ENCODE data around the gene DEPDC5. TPM values are rescaled to one million over a fixed set of nuclear protein-coding genes. Genes with fewer than 3 reads are reported as not detected.

Gene DEPDC5
- total RNA-seq, 1 donor: 15.2 TPM

- Histone ChIP-seq H2AFZ (ENCODE audit: low read length) (no peak overlapping the region), H3K4me3 (ENCODE audit: insufficient read depth, low read length) (no peak overlapping the region), H3K4me1 (ENCODE audit: insufficient read depth, low read length) (peaks cover 20% of the 10 kb centered on the region), H3K9me3 (ENCODE audit: low read depth, low read length) (no peaks in the 10 kb centered on the region), H3K4me2 (ENCODE audit: insufficient read depth, low read length) (no peak overlapping the region), H3K79me2 (ENCODE audit: insufficient read depth, low read length) (peaks cover 26% of the 10 kb centered on the region), H3K27me3 (ENCODE audit: insufficient read depth, low read length) (peaks cover 3% of the 10 kb centered on the region), H4K20me1 (ENCODE audit: insufficient read depth, low read length) (peaks cover 18% of the 10 kb centered on the region), H3K36me3 (ENCODE audit: insufficient read depth, low read length) (no peaks in the 10 kb centered on the region), H3K27ac (ENCODE audit: low read depth, low read length) (no peak overlapping the region)
- DNase-seq (ENCODE audit: insufficient read length, low spot score, missing footprints): no peak
- no peak for TF ChIP-seq CTCF (IDR thresholded peaks at IDR 0.05; ENCODE audit: extremely low read depth, low read depth, low read length)
Observed at GRCh38 chr22:31942091-31942490, 188.3 kb downstream of the DEPDC5 start.

- H3K4me3 ChIP-seq (ENCODE audit: insufficient read depth, low read length): peak overlapping the region; percentile 85
- H3K27ac ChIP-seq (ENCODE audit: low read depth, low read length): peak overlapping the region; percentile 69
- H3K27me3 ChIP-seq (ENCODE audit: insufficient read depth, low read length): peaks cover 2% of the 10 kb centered on the region
- H3K4me1 ChIP-seq (ENCODE audit: insufficient read depth, low read length): peaks cover 26% of the 10 kb centered on the region
- peak overlapping the region; percentile 90 for H3K4me2 ChIP-seq (ENCODE audit: insufficient read depth, low read length)
- peaks cover 39% of the 10 kb centered on the region for H3K79me2 ChIP-seq (ENCODE audit: insufficient read depth, low read length)
- H3K9me3 ChIP-seq (ENCODE audit: low read depth, low read length): no peaks in the 10 kb centered on the region
- peaks cover 12% of the 10 kb centered on the region for H3K36me3 ChIP-seq (ENCODE audit: insufficient read depth, low read length)
- peaks cover 29% of the 10 kb centered on the region for H4K20me1 ChIP-seq (ENCODE audit: insufficient read depth, low read length)
- no peak for TF ChIP-seq CTCF (IDR thresholded peaks at IDR 0.05; ENCODE audit: extremely low read depth, low read depth, low read length)
- H2AFZ ChIP-seq (ENCODE audit: low read length): peak overlapping the region; percentile 96
- DNase-seq (ENCODE audit: insufficient read length, low spot score, missing footprints): peak; percentile 34
Observed at GRCh38 chr22:31943206-31943977, 189.6 kb downstream of the DEPDC5 start.

- H3K27me3 ChIP-seq (ENCODE audit: insufficient read depth, low read length): no peaks in the 10 kb centered on the region
- H3K27ac ChIP-seq (ENCODE audit: low read depth, low read length): peak within 1 kb of the TSS; percentile 69
- peaks cover 45% of the 10 kb centered on the region for H3K79me2 ChIP-seq (ENCODE audit: insufficient read depth, low read length)
- DNase-seq (ENCODE audit: insufficient read length, low spot score, missing footprints): peak; percentile 99
- peak within 1 kb of the TSS; percentile 96 for H2AFZ ChIP-seq (ENCODE audit: low read length)
- H3K9me3 ChIP-seq (ENCODE audit: low read depth, low read length): no peaks in the 10 kb centered on the region
- H3K4me2 ChIP-seq (ENCODE audit: insufficient read depth, low read length): peak within 1 kb of the TSS; percentile 97
- H3K4me1 ChIP-seq (ENCODE audit: insufficient read depth, low read length): peaks cover 26% of the 10 kb centered on the region
- H4K20me1 ChIP-seq (ENCODE audit: insufficient read depth, low read length): peaks cover 32% of the 10 kb centered on the region
- peak within 1 kb of the TSS; percentile 85 for H3K4me3 ChIP-seq (ENCODE audit: insufficient read depth, low read length)
- H3K36me3 ChIP-seq (ENCODE audit: insufficient read depth, low read length): peaks cover 18% of the 10 kb centered on the region
- TF ChIP-seq CTCF (IDR thresholded peaks at IDR 0.05; ENCODE audit: extremely low read depth, low read depth, low read length): no peak
Observed at GRCh38 chr22:31943978-31944699, 190.3 kb downstream of the DEPDC5 start, which contains the start of gene YWHAH. Gene YWHAH, plus strand, starts transcription at chr22:31944535. Its CDS starts 199 bp downstream, at chr22:31944734.

Data from osteoblast (primary cell).